ENCODE measurements around the gene TOP3A.
A peak's percentile ranks its signal among the peaks of the same experiment; 100 is the strongest.

Gene TOP3A

GRCh38 chr17:18270046-18270931 is 44.5 kb downstream of the TOP3A start:
- no peak for DNase-seq

GRCh38 chr17:18267927-18268711 is 46.7 kb downstream of the TOP3A start:
- no peak for DNase-seq

- no peak for DNase-seq
Observed at GRCh38 chr17:18267366-18267765, 47.4 kb downstream of the TOP3A start.

GRCh38 chr17:18263885-18264682 is 50.7 kb downstream of the TOP3A start:
- no peak for DNase-seq

GRCh38 chr17:18262641-18263040 is 52.2 kb downstream of the TOP3A start:
- DNase-seq, result no peak

- DNase-seq, result no peak
Observed at GRCh38 chr17:18262111-18262510, 52.7 kb downstream of the TOP3A start.

GRCh38 chr17:18261659-18262058 is 53.1 kb downstream of the TOP3A start:
- DNase-seq, result no peak

- DNase-seq, result no peak
Observed at GRCh38 chr17:18261146-18261515, 53.7 kb downstream of the TOP3A start.

GRCh38 chr17:18260332-18261145 is 54.3 kb downstream of the TOP3A start, which contains the start of gene MIEF2:
MIEF2 (plus strand) TSS chr17:18260662; CDS start chr17:18262721, 2,059 bp downstream.
- peak; percentile 45 for DNase-seq

GRCh38 chr17:18259621-18260331 is 55.0 kb downstream of the TOP3A start:
- DNase-seq, result no peak

GRCh38 chr17:18258356-18259038 is 56.3 kb downstream of the TOP3A start, which contains the start of gene FLII:
FLII (minus strand) TSS chr17:18258738; CDS start chr17:18258690, 48 bp downstream.
- no peak for DNase-seq

- DNase-seq, result no peak
Observed at GRCh38 chr17:18257982-18258355, 56.8 kb downstream of the TOP3A start.

- no peak for DNase-seq
Observed at GRCh38 chr17:18257268-18257981, 57.4 kb downstream of the TOP3A start.

- no peak for DNase-seq
Observed at GRCh38 chr17:18256776-18257175, 58.0 kb downstream of the TOP3A start.

- DNase-seq, result no peak
Observed at GRCh38 chr17:18256351-18256750, 58.4 kb downstream of the TOP3A start.

GRCh38 chr17:18254888-18255649 is 59.7 kb downstream of the TOP3A start:
- DNase-seq, result no peak

- DNase-seq, result no peak
Observed at GRCh38 chr17:18253947-18254821, 60.6 kb downstream of the TOP3A start.

GRCh38 chr17:18253187-18253884 is 61.5 kb downstream of the TOP3A start:
- DNase-seq, result no peak
